GM10266 (cell line): ENCODE measurements around the gene EFHB.
"Not testable (repeated sequence)": the region's sequence is repeated elsewhere in the genome, so short reads cannot be mapped to it uniquely, and the experiment has no call there.

Source experiments
- DNase-seq: peaks from one replicate; pipeline ENCODE4 v3.0.0; 2012; ENCODE audit errors: extremely low spot score
- CTCF ChIP-seq: IDR thresholded peaks from 2 replicates; pipeline ENCODE4 v1.5.1; 2012; ENCODE audit warnings: mild to moderate bottlenecking, low read depth; ENCODE audit not compliant: control insufficient read depth, insufficient read depth; ENCODE audit errors: missing control alignments

Gene EFHB

GRCh38 chr3:19886404-19886803 lies 47.6 kb downstream of the EFHB start:
- no peak for DNase-seq
- no peak for TF ChIP-seq CTCF

- TF ChIP-seq CTCF = peak; percentile 36
- DNase-seq = peak; percentile 29
These were observed 48.5 kb downstream of the EFHB start for GRCh38 chr3:19885468-19885867.

GRCh38 chr3:19881852-19882251 lies 52.2 kb downstream of the EFHB start:
- TF ChIP-seq CTCF = no peak
- no peak for DNase-seq

GRCh38 chr3:19881036-19881435 lies 53.0 kb downstream of the EFHB start:
- no peak for DNase-seq
- no peak for TF ChIP-seq CTCF

GRCh38 chr3:19877656-19878055 lies 56.4 kb downstream of the EFHB start:
- TF ChIP-seq CTCF = no peak
- no peak for DNase-seq

- peak; percentile 47 for DNase-seq
- peak; percentile 87 for TF ChIP-seq CTCF
These were observed 67.2 kb downstream of the EFHB start for GRCh38 chr3:19866751-19867347.

GRCh38 chr3:19855318-19855717 lies 78.7 kb downstream of the EFHB start:
- not testable (repeated sequence) for DNase-seq

GRCh38 chr3:19846609-19847008 lies 87.4 kb downstream of the EFHB start:
- not testable (repeated sequence) for DNase-seq
